GM12891 (cell line): ENCODE results near the gene MLLT10. TPM values are rescaled to one million over a fixed set of nuclear protein-coding genes. Genes with fewer than 3 reads are reported as not detected.

Experiments
- DNase-seq: peaks from one replicate; pipeline ENCODE4 v3.0.0; 2011; ENCODE audit warnings: low spot score; ENCODE audit not compliant: insufficient read length
- FAIRE-seq: peaks from 2 replicates; lab custom pipeline; 2011; peaks lifted over from hg19 to GRCh38; lab: Jason Lieb, UNC
- PAX5 ChIP-seq: IDR thresholded peaks from 2 replicates; pipeline ENCODE4 v1.6.1; 2011; ENCODE audit warnings: low read length, moderate library complexity, mild to moderate bottlenecking; ENCODE audit not compliant: insufficient read depth, severe bottlenecking
- POLR2A ChIP-seq: IDR thresholded peaks from 2 replicates; pipeline ENCODE4 v1.6.1; 2011; ENCODE audit warnings: low read depth, low read length, control low read depth
- POLR2AphosphoS5 ChIP-seq: IDR thresholded peaks from 2 replicates; pipeline ENCODE4 v1.6.1; 2011; ENCODE audit warnings: low read depth, low read length, control low read depth
- POU2F2 ChIP-seq: IDR thresholded peaks from 2 replicates; pipeline ENCODE4 v1.6.1; 2011; ENCODE audit warnings: low read depth, mild to moderate bottlenecking, control low read depth, low read length, moderate library complexity
- SPI1 ChIP-seq: IDR thresholded peaks from 2 replicates; pipeline ENCODE4 v1.6.1; 2011; ENCODE audit warnings: low read depth, low read length, control low read depth
- TAF1 ChIP-seq: IDR thresholded peaks from 2 replicates; pipeline ENCODE4 v1.6.1; 2011; ENCODE audit warnings: low read depth, low read length, control low read depth
- polyA plus RNA-seq: library from polyadenylated mRNA; unstranded; fragments of >200 nt; gene quantifications from one replicate; pipeline ENCODE4 v1.2.1, GENCODE V29; 2012; ENCODE audit warnings: low read depth, missing spikeins, inconsistent platforms; ENCODE audit not compliant: missing spikeins

Gene MLLT10
- polyA plus RNA-seq = 20.4 TPM

DNA sequence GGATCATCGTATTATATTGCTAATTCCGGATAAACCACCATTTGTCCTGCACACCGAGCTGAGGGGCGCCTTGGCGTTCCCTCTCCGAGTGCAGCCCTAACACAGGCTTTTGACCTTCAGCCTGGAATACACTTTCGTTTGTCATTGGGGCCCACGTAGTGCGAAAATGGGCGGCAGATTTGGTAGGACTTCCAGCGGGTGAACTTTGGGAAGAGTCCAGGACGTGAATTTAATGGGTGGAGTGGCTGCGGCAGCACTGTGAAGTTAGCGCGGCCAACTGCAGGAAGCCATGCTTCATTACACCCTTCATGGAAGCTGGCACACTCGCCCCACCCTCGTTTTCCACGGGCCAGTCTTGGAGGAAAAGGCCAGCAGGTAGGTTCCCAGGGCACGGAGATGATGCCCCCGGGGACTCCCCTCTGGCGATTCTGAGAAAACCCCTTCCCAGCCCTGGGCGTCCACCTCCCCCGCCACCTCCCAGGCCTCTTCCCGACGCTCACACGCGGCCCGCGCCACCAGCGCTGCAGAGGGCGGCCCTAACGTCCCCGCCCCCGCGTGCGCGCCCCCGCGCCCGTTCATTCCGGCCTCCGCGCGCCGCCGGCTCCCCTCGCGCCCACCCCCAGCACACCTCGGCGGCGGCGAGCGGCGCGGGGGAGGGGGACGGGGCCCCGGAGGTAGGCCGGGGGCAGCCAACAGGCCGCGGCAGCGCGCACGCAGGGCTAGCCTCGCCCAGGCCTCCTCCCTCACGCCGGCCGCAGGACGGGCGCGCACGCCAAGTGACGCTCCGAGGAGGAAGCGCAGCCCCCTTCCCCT, at the start of gene MLLT10:
MLLT10 (plus strand) TSS at position 766 of the 813 bp plus-strand sequence. CDS start 413 bp downstream, outside the sequence.
- DNase-seq (peak; percentile 89), FAIRE-seq (peak; percentile 100)
- TF ChIP-seq POLR2AphosphoS5 (peak; percentile 64; the same call in 1 of the 2 replicates), SPI1 (0 out of 2 replicates have a peak, but pooled peaks have one; percentile 41), POU2F2 (peak; percentile 49; the same call in 1 of the 2 replicates), PAX5 (no peak), POLR2A (peak; percentile 65), TAF1 (peak; percentile 28; the same call in 1 of the 2 replicates)

DNA sequence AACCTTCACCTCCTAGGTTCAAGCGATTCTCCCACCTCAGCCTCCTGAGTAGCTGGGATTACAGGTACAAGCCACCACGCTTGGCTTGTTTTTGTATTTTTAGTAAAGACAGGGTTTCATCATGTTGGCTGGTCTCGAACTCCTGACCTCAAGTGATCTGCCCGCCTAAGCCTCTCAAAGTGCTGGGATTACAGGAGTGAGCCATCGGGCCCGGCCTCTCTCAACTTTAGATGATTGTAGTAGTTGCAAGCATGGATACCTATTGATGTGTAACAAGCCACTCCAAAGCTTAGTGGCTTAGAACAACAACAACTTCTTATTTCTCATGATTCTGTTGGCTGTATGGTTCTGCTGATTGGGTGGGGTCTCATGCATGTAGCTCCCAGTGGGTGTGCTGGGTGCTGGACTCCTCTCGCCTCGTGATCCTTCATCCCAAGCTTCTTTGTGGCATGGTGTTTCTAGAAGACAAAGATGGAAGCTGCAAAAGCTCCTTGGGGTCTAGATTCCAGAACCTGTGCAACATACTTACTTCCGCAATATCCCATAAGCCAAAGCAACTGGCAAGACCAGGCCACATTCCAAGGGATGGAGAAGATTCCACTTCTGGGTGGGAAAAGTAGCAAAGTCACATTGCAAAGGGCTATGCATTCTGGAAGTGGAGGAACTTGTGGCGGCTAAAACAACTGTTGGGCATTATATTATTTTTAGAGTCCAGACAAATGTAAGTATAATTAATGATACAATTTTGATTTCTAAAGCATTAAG, 46.4 kb upstream of the MLLT10 start:
- DNase-seq = no peak
- TF ChIP-seq TAF1 (no peak), POLR2A (no peak), PAX5 (no peak), POLR2AphosphoS5 (no peak), POU2F2 (no peak)
- FAIRE-seq = no peak

DNA sequence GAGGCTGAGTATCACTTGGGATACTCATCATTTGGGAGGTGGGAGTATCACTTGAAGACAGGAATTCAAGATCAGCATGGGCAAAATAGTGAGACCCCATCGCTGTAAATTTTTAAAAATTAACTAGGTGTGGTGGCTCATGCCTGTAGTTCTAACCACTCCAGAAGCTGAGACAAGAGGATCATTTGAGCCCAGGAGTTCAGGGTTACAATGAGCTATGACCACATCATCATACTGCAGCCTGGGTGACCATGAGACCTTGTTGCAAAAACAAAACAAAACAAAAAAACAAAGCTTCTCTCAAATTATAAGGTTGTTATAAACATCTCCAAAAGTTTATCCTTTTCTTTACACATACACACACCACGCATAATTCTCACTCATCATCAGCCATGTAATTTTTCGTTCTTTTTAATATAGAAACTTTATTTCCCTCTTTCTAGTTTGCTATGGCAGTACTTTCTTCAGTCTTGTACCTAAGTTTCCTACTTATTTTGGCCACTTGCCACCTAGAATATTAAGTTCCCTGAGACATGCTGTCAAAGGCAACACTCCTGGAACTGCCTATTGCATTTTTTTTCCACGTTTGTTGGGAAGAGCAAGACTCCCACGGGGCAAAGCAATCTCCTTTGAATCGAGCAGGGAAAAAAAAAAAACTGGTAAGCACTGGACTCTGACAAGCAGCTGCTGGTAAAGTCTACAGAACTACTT, 45.6 kb upstream of the MLLT10 start:
- TF ChIP-seq SPI1 = no peak
- no peak for TF ChIP-seq POLR2A
- no peak for TF ChIP-seq POLR2AphosphoS5
- TF ChIP-seq TAF1 = no peak
- no peak for TF ChIP-seq PAX5
- TF ChIP-seq POU2F2 = no peak
- FAIRE-seq = no peak
- DNase-seq = no peak

DNA sequence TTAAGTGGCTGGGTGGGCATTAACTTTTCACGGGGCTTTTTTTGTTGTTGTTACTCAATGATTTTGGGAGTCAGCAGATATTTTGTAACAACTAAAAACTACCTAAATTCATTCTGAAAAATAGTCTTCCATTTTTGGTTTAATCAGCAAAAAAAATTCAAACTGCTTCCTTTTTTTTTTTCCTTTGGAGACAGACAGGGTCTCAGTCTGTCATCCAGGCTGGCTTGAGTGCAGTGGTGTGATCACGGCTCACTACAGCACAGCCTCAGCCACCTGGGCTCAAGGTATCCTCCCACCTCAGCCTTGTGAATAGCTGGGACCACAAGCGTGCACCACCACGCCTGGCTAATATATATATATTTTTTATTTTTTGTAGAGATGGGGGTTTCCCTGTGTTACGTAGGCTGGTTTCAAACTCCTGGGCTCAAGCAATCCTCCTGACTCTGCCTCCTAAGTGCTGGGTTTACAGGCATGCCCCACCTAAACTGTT, 45.0 kb upstream of the MLLT10 start:
- no peak for DNase-seq
- TF ChIP-seq POU2F2 (no peak), SPI1 (no peak), PAX5 (no peak), TAF1 (no peak), POLR2A (no peak), POLR2AphosphoS5 (no peak)
- FAIRE-seq = no peak

DNA sequence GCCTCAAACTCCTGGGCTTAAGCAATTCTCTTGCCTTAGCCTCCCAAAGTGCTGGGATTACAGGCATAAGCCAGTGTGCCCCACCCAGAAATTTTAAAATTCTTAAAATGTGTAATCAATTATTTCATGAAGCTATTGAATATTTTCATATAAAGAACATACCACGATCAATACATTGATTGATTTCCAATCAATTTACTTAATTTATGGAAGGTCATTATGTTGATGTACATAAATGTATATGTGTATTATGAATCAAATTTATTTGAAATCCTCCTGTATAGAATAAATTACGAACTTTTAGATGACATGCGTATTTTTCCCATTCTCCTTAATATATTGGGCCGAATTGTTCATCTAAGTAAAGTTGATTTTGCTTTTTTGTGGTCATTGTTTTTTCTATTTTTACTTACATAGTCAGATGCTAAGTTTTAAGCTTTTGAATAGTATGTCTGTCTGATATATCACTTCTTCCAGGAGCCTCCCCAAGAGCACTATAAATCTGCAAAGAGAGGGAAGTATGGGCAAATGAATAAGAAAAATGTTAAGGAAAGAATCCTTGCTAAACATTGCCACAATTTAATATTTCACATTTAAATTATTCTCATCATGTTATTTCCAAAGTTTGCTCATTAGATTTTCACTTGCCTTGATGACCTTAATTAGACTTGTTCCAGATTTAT, 43.9 kb upstream of the MLLT10 start:
- TF ChIP-seq POLR2A = no peak
- TF ChIP-seq POLR2AphosphoS5 = no peak
- no peak for TF ChIP-seq PAX5
- no peak for TF ChIP-seq SPI1
- no peak for TF ChIP-seq TAF1
- TF ChIP-seq POU2F2 = no peak
- no peak for DNase-seq
- no peak for FAIRE-seq

DNA sequence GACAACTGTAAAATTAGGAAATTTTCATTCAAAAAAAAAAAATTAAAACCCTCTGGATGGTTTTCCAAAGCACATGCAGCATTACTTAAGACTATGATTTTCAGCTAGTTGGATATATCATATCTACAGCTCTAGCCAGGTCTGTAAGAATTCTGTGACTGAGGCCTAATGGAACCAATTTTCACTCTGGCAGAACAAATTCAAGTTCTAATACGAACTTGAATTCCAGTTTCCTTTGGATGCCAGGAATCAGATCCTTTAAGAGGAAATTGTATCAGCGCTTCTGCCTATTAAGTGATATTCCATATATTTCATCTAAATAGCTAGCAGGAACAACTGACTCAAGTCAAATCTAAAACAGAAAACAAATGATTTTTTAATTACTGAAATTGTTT, 43.3 kb upstream of the MLLT10 start:
- DNase-seq (no peak), FAIRE-seq (no peak)
- TF ChIP-seq TAF1 (no peak), SPI1 (no peak), PAX5 (no peak), POLR2AphosphoS5 (no peak), POLR2A (no peak)

DNA sequence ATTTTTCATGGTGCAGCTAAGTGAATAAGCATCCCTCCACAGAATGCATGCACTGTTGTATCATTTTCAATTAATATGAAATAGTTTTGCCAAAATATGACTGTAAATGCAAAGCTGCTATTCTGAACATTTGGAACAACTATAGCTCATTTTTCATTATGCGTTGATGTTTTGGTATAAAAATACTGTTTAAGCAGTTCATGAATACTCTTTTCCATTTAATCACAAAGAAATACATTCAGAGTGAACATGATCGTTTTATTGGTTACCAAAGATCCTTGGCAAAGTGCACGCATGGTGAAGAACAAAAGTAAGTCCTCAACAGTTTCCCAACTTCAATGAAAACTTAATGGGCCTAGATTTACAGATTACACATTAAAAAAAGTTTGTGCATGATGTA, 41.6 kb upstream of the MLLT10 start:
- no peak for DNase-seq
- TF ChIP-seq POU2F2 = no peak
- TF ChIP-seq PAX5 = no peak
- TF ChIP-seq TAF1 = no peak
- TF ChIP-seq SPI1 = no peak
- TF ChIP-seq POLR2AphosphoS5 = no peak
- TF ChIP-seq POLR2A = no peak
- FAIRE-seq = no peak

DNA sequence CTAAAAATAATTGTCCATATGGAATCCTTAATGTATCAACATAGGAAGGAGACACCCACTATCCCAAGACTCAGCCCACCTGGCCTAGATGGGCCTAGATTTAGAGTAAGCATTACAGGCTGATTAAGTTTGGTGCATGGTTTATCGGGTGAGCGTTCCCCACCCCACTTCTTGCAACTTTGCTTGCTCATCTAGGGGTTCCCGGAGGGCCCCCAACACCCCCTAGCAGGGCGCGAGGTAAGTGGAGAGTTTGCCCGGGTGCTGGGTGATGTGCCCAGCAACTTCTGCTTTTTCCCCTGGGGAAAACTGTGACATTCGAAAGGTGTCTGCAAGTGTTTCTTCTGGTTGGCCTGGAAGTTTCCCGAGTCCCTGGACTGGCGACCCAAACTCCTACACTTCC, 40.2 kb upstream of the MLLT10 start:
- TF ChIP-seq POLR2A (no peak), POU2F2 (no peak), SPI1 (no peak), POLR2AphosphoS5 (no peak), TAF1 (no peak), PAX5 (no peak)
- FAIRE-seq (no peak), DNase-seq (no peak)
